H1 (cell line): ENCODE results near the gene XPNPEP3. TPM values are rescaled to one million over a fixed set of nuclear protein-coding genes. Genes with fewer than 3 reads are reported as not detected.

Experiments used
- CHD2 ChIP-seq: IDR thresholded peaks from 2 replicates; pipeline ENCODE4 v1.6.1; 2012; ENCODE audit warnings: low read length, improper control_type of control experiment
- CTCF ChIP-seq, 3 experiments: IDR thresholded peaks; 1 replicate in 2 of 3; 2 replicates in 1 of 3; pipeline versions ENCODE4 v1.5.1 to v1.6.1; 2011; ENCODE audit warnings: low read length in 3 of 3, mild to moderate bottlenecking in 3 of 3, inconsistent platforms in 2 of 3, low read depth in 1 of 3, moderate library complexity in 1 of 3; ENCODE audit not compliant: insufficient read depth in 1 of 3; ENCODE audit errors: control extremely low read depth in 1 of 3
- MAFK ChIP-seq: IDR thresholded peaks from 2 replicates; pipeline ENCODE4 v1.6.1; 2012; ENCODE audit warnings: low read depth, mild to moderate bottlenecking, improper control_type of control experiment, low read length
- USF2 ChIP-seq: IDR thresholded peaks from 2 replicates; pipeline ENCODE4 v1.6.1; 2011; ENCODE audit warnings: low read length, improper control_type of control experiment
- YY1 ChIP-seq: IDR thresholded peaks from 2 replicates; pipeline ENCODE4 v1.6.1; 2011; ENCODE audit warnings: low read depth, mild to moderate bottlenecking, low read length
- polyA plus RNA-seq, 7 experiments: library from polyadenylated mRNA; depleted of rRNA in 3 of 7; stranded (reverse) in 5 of 7; unstranded in 2 of 7; fragments of >200 nt in 5 of 7; fragments of 200-250 nt in 2 of 7; gene quantifications; 1 replicate in 5 of 7; 2 replicates in 1 of 7; 4 replicates in 1 of 7; pipeline versions ENCODE4 v1.2.1 to v1.2.3, GENCODE V29; 2011 to 2013; ENCODE audit warnings: missing spikeins in 2 of 7, mixed read lengths in 2 of 7
- total RNA-seq: library from RNA; stranded (reverse); fragmentation: NEBNext Ultra II Directional; extraction: Animal tissue kit (Norgen Biotek cat#: 25700); gene quantifications from 2 replicates; pipeline ENCODE4 v1.2.1, GENCODE V29; 2021

The XPNPEP3 gene
- total and polyA plus RNA-seq, 2 of the 8 experiments (the other 6 are each of a cell fraction or from before 2014, with no cell fraction given): 25.8 to 29.2 TPM

- TF ChIP-seq CTCF (IDR thresholded peaks at IDR 0.05; ENCODE audit: control extremely low read depth in 1 of 3, insufficient read depth in 1 of 3, low read depth in 1 of 3, low read length in 3 of 3): no peak
- TF ChIP-seq USF2: peak; percentile 85
- peak; percentile 77 for TF ChIP-seq CHD2
- TF ChIP-seq MAFK: no peak
- peak; percentile 98 for TF ChIP-seq YY1
Measured at GRCh38 chr22:40950962-40951794, 94.2 kb downstream of the XPNPEP3 start, which contains the start of gene RBX1 (continued).
